Keratinocyte (primary cell): ENCODE measurements around the gene TMEM94. TPM values are rescaled to one million over a fixed set of nuclear protein-coding genes. Genes with fewer than 3 reads are reported as not detected.

Source experiments
- DNase-seq: peaks from one replicate; pipeline ENCODE4 v3.0.0-alpha.2; 2011; ENCODE audit warnings: low read depth, missing footprints, low spot score
- FAIRE-seq: peaks from 2 replicates; lab custom pipeline; 2011; peaks lifted over from hg19 to GRCh38; lab: Jason Lieb, UNC
- H2AFZ ChIP-seq: 2 replicates; pipeline ENCODE4 v1.6.0; 2012; ENCODE audit warnings: low read length, control low read depth, inconsistent platforms; ENCODE audit not compliant: control insufficient read depth
- H3K27ac ChIP-seq: 2 replicates; pipeline ENCODE4 v1.5.1; 2011; ENCODE audit warnings: low read length; ENCODE audit not compliant: control insufficient read depth, insufficient read depth
- H3K27me3 ChIP-seq: 3 replicates; pipeline ENCODE4 v1.6.0; 2011; ENCODE audit warnings: low read length; ENCODE audit not compliant: control insufficient read depth, insufficient read depth; ENCODE audit errors: extremely low read depth
- H3K36me3 ChIP-seq, 2 experiments: 2 replicates in 1 of 2; 3 replicates in 1 of 2; pipeline ENCODE4 v1.5.1; 2011; ENCODE audit warnings: low read length in 2 of 2, mild to moderate bottlenecking in 1 of 2; ENCODE audit not compliant: control insufficient read depth in 2 of 2, insufficient read depth in 2 of 2; ENCODE audit errors: extremely low read depth in 1 of 2
- H3K4me1 ChIP-seq: 3 replicates; pipeline ENCODE4 v1.5.1; 2011; ENCODE audit warnings: low read length; ENCODE audit not compliant: control insufficient read depth, insufficient read depth; ENCODE audit errors: extremely low read depth
- H3K4me2 ChIP-seq: 3 replicates; pipeline ENCODE4 v1.6.0; 2011; ENCODE audit warnings: low read depth, low read length; ENCODE audit not compliant: control insufficient read depth, insufficient read depth; ENCODE audit errors: extremely low read depth
- H3K4me3 ChIP-seq, 3 experiments: fragments of 200-600 bp in 1 of 3; sonication (generic) in 1 of 3; 2 replicates in 2 of 3; 3 replicates in 1 of 3; pipeline ENCODE4 v1.5.1; 2011 to 2016; ENCODE audit warnings: low read length in 3 of 3, mild to moderate bottlenecking in 3 of 3, control low read depth in 2 of 3, inconsistent platforms in 1 of 3, low read depth in 1 of 3, mixed read lengths in 1 of 3, mixed run types in 1 of 3, moderate library complexity in 1 of 3; ENCODE audit not compliant: control insufficient read depth in 2 of 3, insufficient read depth in 2 of 3; ENCODE audit errors: extremely low read depth in 1 of 3
- H3K79me2 ChIP-seq: 2 replicates; pipeline ENCODE4 v1.6.0; 2012; ENCODE audit warnings: low read length; ENCODE audit not compliant: control insufficient read depth, insufficient read depth
- H3K9ac ChIP-seq: 3 replicates; pipeline ENCODE4 v1.6.0; 2011; ENCODE audit warnings: low read length; ENCODE audit not compliant: control insufficient read depth, insufficient read depth; ENCODE audit errors: extremely low read depth
- H3K9me1 ChIP-seq: 3 replicates; pipeline ENCODE4 v1.6.0; 2011; ENCODE audit warnings: low read length; ENCODE audit not compliant: control insufficient read depth, insufficient read depth; ENCODE audit errors: extremely low read depth
- H3K9me3 ChIP-seq: 2 replicates; pipeline ENCODE4 v1.5.1; 2012; ENCODE audit warnings: low read depth, low read length; ENCODE audit not compliant: control insufficient read depth
- H4K20me1 ChIP-seq: 3 replicates; pipeline ENCODE4 v1.6.0; 2011; ENCODE audit warnings: low read length; ENCODE audit not compliant: control insufficient read depth, insufficient read depth; ENCODE audit errors: extremely low read depth
- CTCF ChIP-seq, 3 experiments: IDR thresholded peaks in 1 of 3; conservative IDR thresholded peaks in 1 of 3; optimal IDR thresholded peaks in 1 of 3; 2 replicates in 2 of 3; 3 replicates in 1 of 3; pipeline versions ENCODE3 to v1.5.1; 2011; ENCODE audit warnings: low read length in 3 of 3, mild to moderate bottlenecking in 3 of 3, moderate library complexity in 2 of 3, control low read depth in 1 of 3, inconsistent platforms in 1 of 3; ENCODE audit not compliant: insufficient read depth in 2 of 3; ENCODE audit errors: extremely low read depth in 1 of 3
- EZH2 ChIP-seq: IDR thresholded peaks from one replicate; pipeline ENCODE4 v1.6.1; 2012; ENCODE audit warnings: inconsistent platforms, mild to moderate bottlenecking, low read length, moderate library complexity
- dilution Hi-C: fragments of 300-500 bp; cut with MboI; formaldehyde crosslinking; loops from one replicate; pipeline ENCODE4 v1.7.0; 2020; ENCODE audit warnings: low sequenced_read_pairs; ENCODE audit not compliant: extremely low pct_ligation_motif_present
- polyA plus RNA-seq, 5 experiments: library from polyadenylated mRNA; depleted of rRNA in 3 of 5; stranded (reverse) in 3 of 5; stranded (forward) in 1 of 5; unstranded in 1 of 5; fragments of >200 nt; gene quantifications; 1 replicate in 1 of 5; 2 replicates in 3 of 5; 3 replicates in 1 of 5; pipeline versions ENCODE4 v1.2.1 to v1.2.3, GENCODE V29; 2011 to 2012; ENCODE audit warnings: missing spikeins in 2 of 5, low read depth in 1 of 5, low replicate concordance in 1 of 5

The TMEM94 gene
- polyA plus RNA-seq, 1 donor (not counting 4 experiments of a cell fraction or from before 2014, with no cell fraction given) = 13.6 TPM

GRCh38 chr17:75412455-75413317 is 43.7 kb upstream of the TMEM94 start:
- no peak overlapping the region for H3K9ac ChIP-seq
- DNase-seq = no peak
- no peak for TF ChIP-seq EZH2
- TF ChIP-seq CTCF (optimal IDR thresholded peaks at IDR 0.05 in 1 of 3, IDR thresholded peaks at IDR 0.05 in 1 of 3, conservative IDR thresholded peaks at IDR 0.05 in 1 of 3; ENCODE audit: extremely low read depth in 1 of 3, insufficient read depth in 2 of 3, low read length in 3 of 3) = peak; percentile 78 to 85 (median 81)
- no peaks in the 10 kb centered on the region for H3K9me1 ChIP-seq
- no peak overlapping the region for H3K27ac ChIP-seq
- peak overlapping the region; percentile 2 for H2AFZ ChIP-seq
- H3K79me2 ChIP-seq = no peaks in the 10 kb centered on the region
- no peaks in the 10 kb centered on the region for H4K20me1 ChIP-seq
- peak overlapping the region in 1 of 3 experiments; percentile 3 for H3K4me3 ChIP-seq
- H3K4me1 ChIP-seq = no peaks in the 10 kb centered on the region
- dilution Hi-C loops = no loop called here
- H3K9me3 ChIP-seq = no peaks in the 10 kb centered on the region
- no peaks in the 10 kb centered on the region for H3K36me3 ChIP-seq
- no peaks in the 10 kb centered on the region for H3K27me3 ChIP-seq
- peak; percentile 34 for FAIRE-seq
- peak overlapping the region; percentile 57 for H3K4me2 ChIP-seq

GRCh38 chr17:75414488-75414887 is 41.9 kb upstream of the TMEM94 start:
- Histone ChIP-seq H3K4me1 (no peaks in the 10 kb centered on the region), H3K4me3 (no peak overlapping the region), H3K4me2 (no peak overlapping the region), H3K79me2 (no peaks in the 10 kb centered on the region), H3K9me3 (no peaks in the 10 kb centered on the region), H3K27ac (no peak overlapping the region), H2AFZ (no peak overlapping the region), H3K9me1 (no peaks in the 10 kb centered on the region), H3K9ac (no peak overlapping the region), H3K27me3 (no peaks in the 10 kb centered on the region), H4K20me1 (no peaks in the 10 kb centered on the region), H3K36me3 (no peaks in the 10 kb centered on the region)
- FAIRE-seq = no peak
- dilution Hi-C loops = no loop called here
- DNase-seq = no peak
- no peak for TF ChIP-seq EZH2
- no peak for TF ChIP-seq CTCF (optimal IDR thresholded peaks at IDR 0.05 in 1 of 3, IDR thresholded peaks at IDR 0.05 in 1 of 3, conservative IDR thresholded peaks at IDR 0.05 in 1 of 3; ENCODE audit: extremely low read depth in 1 of 3, insufficient read depth in 2 of 3, low read length in 3 of 3)
